ENCODE measurements around the gene BCAP31.
"Not testable (repeated sequence)": the region's sequence is repeated elsewhere in the genome, so short reads cannot be mapped to it uniquely, and the experiment has no call there.

The BCAP31 gene

GRCh38 chrX:153755136-153755535 is 30.9 kb upstream of the BCAP31 start:
- TF ChIP-seq YY1 (IDR thresholded peaks at IDR 0.05; ENCODE audit: insufficient read depth, insufficient read length) (no peak), ZNF274 (IDR thresholded peaks at IDR 0.05; ENCODE audit: low read depth, low read length) (no peak), SUZ12 (IDR thresholded peaks at IDR 0.05; ENCODE audit: extremely low read depth, insufficient read depth, insufficient read length) (no peak)
- Histone ChIP-seq H3K36me3 (ENCODE audit: insufficient read depth, insufficient read length, low read length) (no peaks in the 10 kb centered on the region), H3K9ac (ENCODE audit: insufficient read length, low read depth) (no peak overlapping the region), H3K27me3 (ENCODE audit: insufficient read depth, insufficient read length) (no peaks in the 10 kb centered on the region), H3K4me3 (ENCODE audit: insufficient read length, low read depth) (no peak overlapping the region), H3K9me3 (ENCODE audit: insufficient read depth, low read length) (no peaks in the 10 kb centered on the region), H3K4me1 (ENCODE audit: insufficient read depth, insufficient read length) (no peaks in the 10 kb centered on the region)
- no peak for DNase-seq (ENCODE audit: low read depth, low spot score)

GRCh38 chrX:153750127-153750774 is 26.1 kb upstream of the BCAP31 start:
- H3K9me3 ChIP-seq (ENCODE audit: insufficient read depth, low read length), result no peaks in the 10 kb centered on the region
- no peaks in the 10 kb centered on the region for H3K4me1 ChIP-seq (ENCODE audit: insufficient read depth, insufficient read length)
- no peaks in the 10 kb centered on the region for H3K27me3 ChIP-seq (ENCODE audit: insufficient read depth, insufficient read length)
- H3K9ac ChIP-seq (ENCODE audit: insufficient read length, low read depth), result no peak overlapping the region
- no peak overlapping the region for H3K4me3 ChIP-seq (ENCODE audit: insufficient read length, low read depth)
- no peak for DNase-seq (ENCODE audit: low read depth, low spot score)
- H3K36me3 ChIP-seq (ENCODE audit: insufficient read depth, insufficient read length, low read length), result no peaks in the 10 kb centered on the region
- TF ChIP-seq YY1 (IDR thresholded peaks at IDR 0.05; ENCODE audit: insufficient read depth, insufficient read length) (no peak), SUZ12 (IDR thresholded peaks at IDR 0.05; ENCODE audit: extremely low read depth, insufficient read depth, insufficient read length) (no peak), ZNF274 (IDR thresholded peaks at IDR 0.05; ENCODE audit: low read depth, low read length) (no peak)

GRCh38 chrX:153749017-153749416 is 24.8 kb upstream of the BCAP31 start:
- not testable (repeated sequence) for H3K27me3 ChIP-seq (ENCODE audit: insufficient read depth, insufficient read length); H3K9me3 ChIP-seq (ENCODE audit: insufficient read depth, low read length)

GRCh38 chrX:153746991-153747390 is 22.8 kb upstream of the BCAP31 start:
- H3K4me3 ChIP-seq (ENCODE audit: insufficient read length, low read depth); H3K27me3 ChIP-seq (ENCODE audit: insufficient read depth, insufficient read length); H3K9me3 ChIP-seq (ENCODE audit: insufficient read depth, low read length); H3K9ac ChIP-seq (ENCODE audit: insufficient read length, low read depth); H3K36me3 ChIP-seq (ENCODE audit: insufficient read depth, insufficient read length, low read length); DNase-seq (ENCODE audit: low read depth, low spot score); H3K4me1 ChIP-seq (ENCODE audit: insufficient read depth, insufficient read length): not testable (repeated sequence)

More at GRCh38 chrX:153749017-153749416, 24.8 kb upstream of the BCAP31 start:
- H3K36me3 ChIP-seq (ENCODE audit: insufficient read depth, insufficient read length, low read length); DNase-seq (ENCODE audit: low read depth, low spot score); H3K4me3 ChIP-seq (ENCODE audit: insufficient read length, low read depth); H3K4me1 ChIP-seq (ENCODE audit: insufficient read depth, insufficient read length); H3K9ac ChIP-seq (ENCODE audit: insufficient read length, low read depth): not testable (repeated sequence)

GRCh38 chrX:153746359-153746758 is 22.2 kb upstream of the BCAP31 start:
- Histone ChIP-seq H3K9ac (ENCODE audit: insufficient read length, low read depth) (no peak overlapping the region), H3K9me3 (ENCODE audit: insufficient read depth, low read length) (no peaks in the 10 kb centered on the region), H3K36me3 (ENCODE audit: insufficient read depth, insufficient read length, low read length) (no peaks in the 10 kb centered on the region), H3K4me3 (ENCODE audit: insufficient read length, low read depth) (no peak overlapping the region), H3K27me3 (ENCODE audit: insufficient read depth, insufficient read length) (no peaks in the 10 kb centered on the region), H3K4me1 (ENCODE audit: insufficient read depth, insufficient read length) (no peaks in the 10 kb centered on the region)
- TF ChIP-seq ZNF274 (IDR thresholded peaks at IDR 0.05; ENCODE audit: low read depth, low read length) (no peak), SUZ12 (IDR thresholded peaks at IDR 0.05; ENCODE audit: extremely low read depth, insufficient read depth, insufficient read length) (no peak), YY1 (IDR thresholded peaks at IDR 0.05; ENCODE audit: insufficient read depth, insufficient read length) (no peak)
- DNase-seq (ENCODE audit: low read depth, low spot score), result no peak

- not testable (repeated sequence) for H3K4me1 ChIP-seq (ENCODE audit: insufficient read depth, insufficient read length); H3K9me3 ChIP-seq (ENCODE audit: insufficient read depth, low read length); H3K9ac ChIP-seq (ENCODE audit: insufficient read length, low read depth); H3K4me3 ChIP-seq (ENCODE audit: insufficient read length, low read depth); DNase-seq (ENCODE audit: low read depth, low spot score); H3K36me3 ChIP-seq (ENCODE audit: insufficient read depth, insufficient read length, low read length); H3K27me3 ChIP-seq (ENCODE audit: insufficient read depth, insufficient read length)
These were observed 20.9 kb upstream of the BCAP31 start for GRCh38 chrX:153745067-153745433.

- no peak overlapping the region for H3K4me3 ChIP-seq (ENCODE audit: insufficient read length, low read depth)
These were observed 20.3 kb upstream of the BCAP31 start for GRCh38 chrX:153744210-153745066.

GRCh38 chrX:153743468-153744209 is 19.5 kb upstream of the BCAP31 start:
- not testable (repeated sequence) for DNase-seq (ENCODE audit: low read depth, low spot score); H3K9ac ChIP-seq (ENCODE audit: insufficient read length, low read depth); H3K36me3 ChIP-seq (ENCODE audit: insufficient read depth, insufficient read length, low read length); H3K27me3 ChIP-seq (ENCODE audit: insufficient read depth, insufficient read length); H3K4me1 ChIP-seq (ENCODE audit: insufficient read depth, insufficient read length); H3K4me3 ChIP-seq (ENCODE audit: insufficient read length, low read depth); H3K9me3 ChIP-seq (ENCODE audit: insufficient read depth, low read length)

More at GRCh38 chrX:153744210-153745066, 20.3 kb upstream of the BCAP31 start:
- no peaks in the 10 kb centered on the region for H3K9me3 ChIP-seq (ENCODE audit: insufficient read depth, low read length)
- H3K4me1 ChIP-seq (ENCODE audit: insufficient read depth, insufficient read length), result no peaks in the 10 kb centered on the region
- H3K27me3 ChIP-seq (ENCODE audit: insufficient read depth, insufficient read length), result no peaks in the 10 kb centered on the region
- TF ChIP-seq ZNF274 (IDR thresholded peaks at IDR 0.05; ENCODE audit: low read depth, low read length) (no peak), YY1 (IDR thresholded peaks at IDR 0.05; ENCODE audit: insufficient read depth, insufficient read length) (no peak), SUZ12 (IDR thresholded peaks at IDR 0.05; ENCODE audit: extremely low read depth, insufficient read depth, insufficient read length) (no peak)
- H3K36me3 ChIP-seq (ENCODE audit: insufficient read depth, insufficient read length, low read length), result no peaks in the 10 kb centered on the region
- no peak for DNase-seq (ENCODE audit: low read depth, low spot score)
- H3K9ac ChIP-seq (ENCODE audit: insufficient read length, low read depth), result no peak overlapping the region

GRCh38 chrX:153742796-153743467 is 18.7 kb upstream of the BCAP31 start:
- H3K27me3 ChIP-seq (ENCODE audit: insufficient read depth, insufficient read length); DNase-seq (ENCODE audit: low read depth, low spot score); H3K36me3 ChIP-seq (ENCODE audit: insufficient read depth, insufficient read length, low read length); H3K9ac ChIP-seq (ENCODE audit: insufficient read length, low read depth); H3K4me3 ChIP-seq (ENCODE audit: insufficient read length, low read depth); H3K9me3 ChIP-seq (ENCODE audit: insufficient read depth, low read length); H3K4me1 ChIP-seq (ENCODE audit: insufficient read depth, insufficient read length): not testable (repeated sequence)

GRCh38 chrX:153742111-153742510 is 17.9 kb upstream of the BCAP31 start:
- H3K36me3 ChIP-seq (ENCODE audit: insufficient read depth, insufficient read length, low read length); DNase-seq (ENCODE audit: low read depth, low spot score); H3K27me3 ChIP-seq (ENCODE audit: insufficient read depth, insufficient read length); H3K9me3 ChIP-seq (ENCODE audit: insufficient read depth, low read length); H3K4me3 ChIP-seq (ENCODE audit: insufficient read length, low read depth); H3K4me1 ChIP-seq (ENCODE audit: insufficient read depth, insufficient read length); H3K9ac ChIP-seq (ENCODE audit: insufficient read length, low read depth): not testable (repeated sequence)
